ENCODE data around the gene RPL7A. TPM values are rescaled to one million over a fixed set of nuclear protein-coding genes. Genes with fewer than 3 reads are reported as not detected.

The RPL7A gene
- total RNA-seq, 1 experiment from 2014 or later: 904 TPM

DNA sequence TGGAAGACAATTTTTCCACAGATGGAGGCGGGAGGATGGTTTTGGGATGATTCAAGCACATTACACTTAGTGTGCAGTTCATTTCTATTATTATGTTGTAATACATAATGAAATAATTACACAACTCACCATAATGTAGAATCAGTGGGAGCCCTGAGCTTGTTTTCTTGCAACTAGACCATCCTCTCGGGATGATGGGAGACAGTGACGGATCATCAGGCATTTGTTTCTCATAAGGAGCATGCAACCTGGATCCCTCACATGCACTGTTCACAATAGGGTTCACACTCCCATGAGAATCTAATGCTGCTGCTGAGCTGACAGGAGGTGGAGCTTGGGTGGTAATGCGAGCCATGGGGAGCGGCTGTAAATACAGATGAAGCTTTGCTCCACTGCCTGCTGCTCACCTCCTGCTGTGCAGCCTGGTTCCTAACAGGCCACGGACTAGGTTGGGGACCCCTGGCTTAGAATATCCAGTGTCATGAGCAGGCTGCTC lies 29.8 kb downstream of the RPL7A start:
- CTCF ChIA-PET: interaction anchor here (0.9 kb wide), 1 partner anchor 47 kb away, joined by 3 read pairs; no protein-coding TSS in a partner anchor
- intact Hi-C loops (cut with micrococcal nuclease; ENCODE audit: unreplicated experiment): no loop called here
- Mint-ChIP-seq H3K36me3 (ENCODE audit: insufficient read depth, unreplicated experiment) (peaks cover 24% of the 10 kb centered on the region), H3K4me3 (ENCODE audit: low read depth, unreplicated experiment) (no peak overlapping the region), H3K9me3 (ENCODE audit: low read depth, unreplicated experiment) (no peaks in the 10 kb centered on the region), H3K4me1 (ENCODE audit: low read depth, unreplicated experiment) (peaks cover 9% of the 10 kb centered on the region), H3K27ac (ENCODE audit: unreplicated experiment) (no peak overlapping the region), H3K27me3 (ENCODE audit: unreplicated experiment) (no peaks in the 10 kb centered on the region)
- TF ChIP-seq, protein P1, sequence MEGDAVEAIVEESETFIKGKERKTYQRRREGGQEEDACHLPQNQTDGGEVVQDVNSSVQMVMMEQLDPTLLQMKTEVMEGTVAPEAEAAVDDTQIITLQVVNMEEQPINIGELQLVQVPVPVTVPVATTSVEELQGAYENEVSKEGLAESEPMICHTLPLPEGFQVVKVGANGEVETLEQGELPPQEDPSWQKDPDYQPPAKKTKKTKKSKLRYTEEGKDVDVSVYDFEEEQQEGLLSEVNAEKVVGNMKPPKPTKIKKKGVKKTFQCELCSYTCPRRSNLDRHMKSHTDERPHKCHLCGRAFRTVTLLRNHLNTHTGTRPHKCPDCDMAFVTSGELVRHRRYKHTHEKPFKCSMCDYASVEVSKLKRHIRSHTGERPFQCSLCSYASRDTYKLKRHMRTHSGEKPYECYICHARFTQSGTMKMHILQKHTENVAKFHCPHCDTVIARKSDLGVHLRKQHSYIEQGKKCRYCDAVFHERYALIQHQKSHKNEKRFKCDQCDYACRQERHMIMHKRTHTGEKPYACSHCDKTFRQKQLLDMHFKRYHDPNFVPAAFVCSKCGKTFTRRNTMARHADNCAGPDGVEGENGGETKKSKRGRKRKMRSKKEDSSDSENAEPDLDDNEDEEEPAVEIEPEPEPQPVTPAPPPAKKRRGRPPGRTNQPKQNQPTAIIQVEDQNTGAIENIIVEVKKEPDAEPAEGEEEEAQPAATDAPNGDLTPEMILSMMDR (IDR thresholded peaks at IDR 0.05; ENCODE audit: unreplicated experiment): no peak
- no TSS peak for BruUV-seq (replicated peaks)
- DNase-seq: peak; percentile 22

DNA sequence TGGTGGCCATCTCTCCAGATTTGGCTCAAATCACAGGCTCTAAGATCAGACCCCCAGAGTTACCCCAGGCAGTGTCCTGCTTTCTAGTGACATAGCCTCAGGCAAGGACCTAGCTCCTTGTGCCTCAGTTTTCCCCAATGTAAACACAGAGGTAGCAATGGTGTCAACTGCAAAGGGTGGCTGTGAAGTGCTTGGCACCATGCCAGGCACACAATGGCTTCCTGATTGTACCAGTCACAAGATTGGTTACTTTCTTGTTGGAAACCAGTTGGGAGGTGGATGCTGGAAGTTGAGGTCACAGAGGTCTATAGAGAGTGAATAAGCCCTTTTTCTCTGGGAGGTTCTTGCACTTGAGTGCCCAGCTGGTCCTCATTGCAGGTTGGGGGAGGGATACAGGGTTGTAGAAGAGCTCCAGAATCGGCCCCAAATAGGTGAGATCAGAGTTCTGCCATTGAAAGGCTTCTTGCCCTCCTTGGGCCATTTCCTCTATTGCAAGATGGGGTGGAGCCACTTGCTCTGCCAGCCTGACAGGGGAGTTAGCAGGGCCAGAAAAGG lies 30.5 kb downstream of the RPL7A start:
- no peak overlapping the region for H3K27ac Mint-ChIP-seq (ENCODE audit: unreplicated experiment)
- H3K9me3 Mint-ChIP-seq (ENCODE audit: low read depth, unreplicated experiment): no peaks in the 10 kb centered on the region
- H3K4me3 Mint-ChIP-seq (ENCODE audit: low read depth, unreplicated experiment): no peak overlapping the region
- H3K4me1 Mint-ChIP-seq (ENCODE audit: low read depth, unreplicated experiment): peaks cover 9% of the 10 kb centered on the region
- peaks cover 18% of the 10 kb centered on the region for H3K36me3 Mint-ChIP-seq (ENCODE audit: insufficient read depth, unreplicated experiment)
- intact Hi-C loops (cut with micrococcal nuclease; ENCODE audit: unreplicated experiment): no loop called here
- BruUV-seq (replicated peaks): no TSS peak
- no peaks in the 10 kb centered on the region for H3K27me3 Mint-ChIP-seq (ENCODE audit: unreplicated experiment)
- DNase-seq: no peak
- CTCF ChIA-PET: interaction anchor here (0.9 kb wide), 1 partner anchor 48 kb away, joined by 3 read pairs; no protein-coding TSS in a partner anchor
- TF ChIP-seq, protein P1 (IDR thresholded peaks at IDR 0.05; ENCODE audit: unreplicated experiment): no peak

DNA sequence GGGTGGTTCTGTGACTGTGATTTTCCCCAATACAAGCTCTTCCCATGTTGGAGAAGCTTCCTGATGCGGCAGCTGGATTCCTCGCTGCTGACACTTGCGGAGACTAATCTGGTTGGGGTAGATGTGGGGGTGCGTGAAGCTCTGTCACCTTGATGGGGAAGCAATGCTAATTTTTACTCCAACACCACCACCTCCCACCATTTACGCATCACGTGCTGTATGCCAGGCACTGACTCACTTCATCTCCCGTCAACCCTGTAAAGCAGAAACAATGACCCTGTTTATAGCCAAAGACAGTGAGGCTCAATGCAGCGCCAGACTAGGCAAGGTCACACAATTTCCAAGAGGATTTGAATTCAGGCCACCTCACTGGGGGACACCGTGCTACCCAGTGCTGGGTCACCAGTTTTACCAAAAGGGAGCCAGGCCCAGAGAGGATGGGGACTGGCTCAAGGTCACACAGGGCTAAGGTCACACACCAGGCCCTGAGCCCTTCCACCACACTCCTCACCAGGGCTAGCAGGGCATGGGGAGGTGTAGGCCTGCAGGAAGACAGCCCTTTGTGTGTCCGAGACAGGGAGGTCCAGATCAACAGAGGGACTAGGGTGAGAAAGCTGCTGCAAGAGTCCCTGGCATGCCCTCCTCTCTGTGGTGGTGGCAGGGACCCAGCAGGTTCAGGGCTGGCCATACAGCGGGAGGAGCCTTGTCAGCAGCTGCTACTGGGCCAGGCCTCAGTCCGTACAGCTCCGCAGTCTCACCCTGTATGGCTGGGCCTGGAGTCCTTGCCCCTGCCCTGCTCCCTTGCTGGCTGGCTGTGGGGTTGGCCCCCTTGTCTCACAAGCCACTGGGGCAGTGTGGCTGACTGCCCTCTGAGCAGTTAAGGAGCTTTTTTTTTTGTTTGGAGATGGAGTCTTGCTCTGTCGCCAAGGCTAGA lies 31.4 kb downstream of the RPL7A start:
- peaks cover 9% of the 10 kb centered on the region for H3K4me1 Mint-ChIP-seq (ENCODE audit: low read depth, unreplicated experiment)
- no peaks in the 10 kb centered on the region for H3K9me3 Mint-ChIP-seq (ENCODE audit: low read depth, unreplicated experiment)
- CTCF ChIA-PET: no interaction called here
- intact Hi-C loops (cut with micrococcal nuclease; ENCODE audit: unreplicated experiment): no loop called here
- DNase-seq: no peak
- TF ChIP-seq, protein P1 (IDR thresholded peaks at IDR 0.05; ENCODE audit: unreplicated experiment): no peak
- BruUV-seq (replicated peaks): no TSS peak
- no peak overlapping the region for H3K27ac Mint-ChIP-seq (ENCODE audit: unreplicated experiment)
- H3K36me3 Mint-ChIP-seq (ENCODE audit: insufficient read depth, unreplicated experiment): peaks cover 11% of the 10 kb centered on the region
- no peak overlapping the region for H3K4me3 Mint-ChIP-seq (ENCODE audit: low read depth, unreplicated experiment)
- H3K27me3 Mint-ChIP-seq (ENCODE audit: unreplicated experiment): no peaks in the 10 kb centered on the region

DNA sequence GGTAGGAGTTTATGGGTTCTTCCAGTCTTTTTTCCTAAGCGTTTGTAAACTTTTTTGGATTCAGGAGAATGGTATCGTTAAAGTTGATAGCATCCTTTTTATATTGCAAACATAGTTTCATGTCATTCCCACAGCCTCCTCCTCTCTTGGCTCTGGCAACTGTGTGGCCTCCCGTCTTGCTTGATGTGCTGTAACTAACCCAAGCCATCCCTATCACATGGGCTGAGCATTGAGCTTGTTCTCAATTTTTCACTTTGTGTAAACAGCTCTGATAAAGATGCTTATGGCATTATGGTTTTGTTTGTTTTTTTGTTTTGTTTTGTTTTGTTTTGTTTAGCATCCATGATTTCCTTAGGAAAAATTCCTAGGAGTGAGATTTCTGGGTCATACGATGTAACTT lies 32.7 kb downstream of the RPL7A start:
- DNase-seq: no peak
- Mint-ChIP-seq H3K4me1 (ENCODE audit: low read depth, unreplicated experiment) (peaks cover 9% of the 10 kb centered on the region), H3K36me3 (ENCODE audit: insufficient read depth, unreplicated experiment) (no peaks in the 10 kb centered on the region), H3K27me3 (ENCODE audit: unreplicated experiment) (no peaks in the 10 kb centered on the region), H3K27ac (ENCODE audit: unreplicated experiment) (no peak overlapping the region), H3K9me3 (ENCODE audit: low read depth, unreplicated experiment) (no peaks in the 10 kb centered on the region), H3K4me3 (ENCODE audit: low read depth, unreplicated experiment) (no peak overlapping the region)
- no TSS peak for BruUV-seq (replicated peaks)
- TF ChIP-seq, protein P1 (IDR thresholded peaks at IDR 0.05; ENCODE audit: unreplicated experiment): no peak
- CTCF ChIA-PET: interaction anchor here (0.6 to 0.7 kb wide), 2 partner anchors 24 to 79 kb away, joined by 3 read pairs; partner anchors contain the start of genes CACFD1, SURF1 and SURF2
- intact Hi-C loops (cut with micrococcal nuclease; ENCODE audit: unreplicated experiment): no loop called here

Measured in Calu3 (cell line).